SK-N-MC (cell line): ENCODE measurements around the gene ACTG1.

Source experiments
- DNase-seq: peaks from one replicate; pipeline ENCODE4 v3.0.0-alpha.2; 2011; ENCODE audit warnings: low read depth, low spot score
- H3K27ac ChIP-seq: fragments of 200-600 bp; sonication (generic); 2 replicates; pipeline ENCODE4 v1.5.1; 2016; ENCODE audit warnings: mixed run types
- H3K36me3 ChIP-seq: fragments of 200-600 bp; sonication (generic); 2 replicates; pipeline ENCODE4 v1.6.1; 2017; ENCODE audit warnings: antibody characterized with exemption, low read length, mixed read lengths; ENCODE audit not compliant: insufficient read depth
- H3K4me3 ChIP-seq: fragments of 200-600 bp; sonication (generic); 2 replicates; pipeline ENCODE4 v1.5.1; 2016
- H3K9ac ChIP-seq: fragments of 200-600 bp; sonication (generic); 2 replicates; pipeline ENCODE4 v1.8.0; 2017; ENCODE audit warnings: mixed run types, mixed read lengths; ENCODE audit not compliant: insufficient read length
- H3K9me3 ChIP-seq: fragments of 200-600 bp; sonication (generic); 2 replicates; pipeline ENCODE4 v1.6.1; 2017; ENCODE audit warnings: low read depth, mild to moderate bottlenecking, antibody characterized with exemption, low read length, moderate library complexity, mixed read lengths
- EZH2 ChIP-seq: fragments of 200-600 bp; sonication (generic); IDR thresholded peaks from one replicate; pipeline ENCODE4 v1.6.1; 2017; ENCODE audit warnings: antibody characterized with exemption
- FOXP2 ChIP-seq: optimal IDR thresholded peaks from 2 replicates; pipeline ENCODE3; 2011; ENCODE audit warnings: mild to moderate bottlenecking, moderate library complexity; ENCODE audit not compliant: insufficient read depth; ENCODE audit errors: extremely low read length, control extremely low read depth
- POLR2AphosphoS5 ChIP-seq: IDR thresholded peaks from 2 replicates; pipeline ENCODE4 v1.6.1; 2012; ENCODE audit warnings: mild to moderate bottlenecking, low read depth, low read length, borderline replicate concordance

ACTG1 gene

GRCh38 chr17:81484195-81484979 is 28.2 kb downstream of the ACTG1 start:
- Histone ChIP-seq H3K27ac (peak overlapping the region; percentile 30; the same call in 1 of the 2 replicates), H3K4me3 (peak overlapping the region; percentile 69), H3K36me3 (no peaks in the 10 kb centered on the region), H3K9me3 (no peaks in the 10 kb centered on the region), H3K9ac (peak overlapping the region; percentile 30)
- DNase-seq = no peak
- TF ChIP-seq POLR2AphosphoS5 = peak; percentile 43; the same call in 1 of the 2 replicates
- TF ChIP-seq FOXP2 = no peak
- TF ChIP-seq EZH2 = no peak

GRCh38 chr17:81483862-81484194 is 28.8 kb downstream of the ACTG1 start:
- TF ChIP-seq FOXP2 (no peak), EZH2 (no peak), POLR2AphosphoS5 (no peak)
- no peak for DNase-seq
- no peaks in the 10 kb centered on the region for H3K9me3 ChIP-seq
- peak overlapping the region; percentile 69 for H3K4me3 ChIP-seq
- H3K9ac ChIP-seq = no peak overlapping the region
- H3K36me3 ChIP-seq = no peaks in the 10 kb centered on the region
- H3K27ac ChIP-seq = no peak overlapping the region

- no peak for DNase-seq
- Histone ChIP-seq H3K27ac (peak overlapping the region; percentile 79), H3K4me3 (peak overlapping the region; percentile 69), H3K36me3 (no peaks in the 10 kb centered on the region), H3K9me3 (no peaks in the 10 kb centered on the region), H3K9ac (no peak overlapping the region)
- TF ChIP-seq POLR2AphosphoS5 = no peak
These were observed 29.3 kb downstream of the ACTG1 start for GRCh38 chr17:81483085-81483861.

- Histone ChIP-seq H3K27ac (peak overlapping the region; percentile 79), H3K4me3 (peak overlapping the region; percentile 69), H3K9ac (no peak overlapping the region), H3K9me3 (no peaks in the 10 kb centered on the region), H3K36me3 (no peaks in the 10 kb centered on the region)
- no peak for TF ChIP-seq POLR2AphosphoS5
- no peak for DNase-seq
These were observed 29.9 kb downstream of the ACTG1 start for GRCh38 chr17:81482673-81483072.

- H3K9ac ChIP-seq = peak overlapping the region; percentile 52
- peak overlapping the region; percentile 79 for H3K27ac ChIP-seq
These were observed 30.6 kb downstream of the ACTG1 start for GRCh38 chr17:81481815-81482505.

GRCh38 chr17:81481073-81481799 is 31.4 kb downstream of the ACTG1 start:
- H3K9ac ChIP-seq = peak overlapping the region; percentile 52
- TF ChIP-seq POLR2AphosphoS5 (peak; percentile 53), FOXP2 (no peak)
- DNase-seq = no peak
- peak overlapping the region; percentile 79 for H3K27ac ChIP-seq
- no peaks in the 10 kb centered on the region for H3K36me3 ChIP-seq
- no peaks in the 10 kb centered on the region for H3K9me3 ChIP-seq
- H3K4me3 ChIP-seq = peak overlapping the region; percentile 83

More at GRCh38 chr17:81481815-81482505, 30.6 kb downstream of the ACTG1 start:
- TF ChIP-seq POLR2AphosphoS5 (no peak; the same call in none of the 2 replicates), EZH2 (no peak), FOXP2 (no peak)
- Histone ChIP-seq H3K36me3 (no peaks in the 10 kb centered on the region), H3K9me3 (no peaks in the 10 kb centered on the region), H3K4me3 (peak overlapping the region; percentile 83)
- no peak for DNase-seq

- H3K9ac ChIP-seq = peak overlapping the region; percentile 34
These were observed 32.2 kb downstream of the ACTG1 start for GRCh38 chr17:81480140-81481072.

More at GRCh38 chr17:81480140-81481072, 32.2 kb downstream of the ACTG1 start:
- TF ChIP-seq FOXP2 (no peak), POLR2AphosphoS5 (no peak; the same call in 1 of the 2 replicates), EZH2 (no peak)
- Histone ChIP-seq H3K27ac (peak overlapping the region; percentile 67; the same call in 1 of the 2 replicates), H3K9me3 (no peaks in the 10 kb centered on the region), H3K4me3 (peak overlapping the region; percentile 83), H3K36me3 (no peaks in the 10 kb centered on the region)
- no peak for DNase-seq
